Astrocyte of the cerebellum (primary cell): ENCODE measurements around the gene GNG14.

Experiments
- DNase-seq: peaks from one replicate; pipeline ENCODE4 v3.0.0-alpha.2; 2011; ENCODE audit warnings: low read depth
- H3K4me3 ChIP-seq: 2 replicates; pipeline ENCODE4 v1.5.1; 2011; ENCODE audit warnings: mild to moderate bottlenecking, low read depth, low read length, moderate library complexity
- in situ Hi-C: cut with HindIII; loops from 2 replicates; pipeline ENCODE4 v1.10.0; 2017; ENCODE audit warnings: low sequenced_read_pairs
- TF ChIP-seq, protein P1 (sequence below): IDR thresholded peaks from 2 replicates; pipeline ENCODE4 v1.5.1; 2012; ENCODE audit warnings: low read length, low read depth, moderate library complexity, mild to moderate bottlenecking; ENCODE audit errors: missing control alignments

The GNG14 gene

DNA sequence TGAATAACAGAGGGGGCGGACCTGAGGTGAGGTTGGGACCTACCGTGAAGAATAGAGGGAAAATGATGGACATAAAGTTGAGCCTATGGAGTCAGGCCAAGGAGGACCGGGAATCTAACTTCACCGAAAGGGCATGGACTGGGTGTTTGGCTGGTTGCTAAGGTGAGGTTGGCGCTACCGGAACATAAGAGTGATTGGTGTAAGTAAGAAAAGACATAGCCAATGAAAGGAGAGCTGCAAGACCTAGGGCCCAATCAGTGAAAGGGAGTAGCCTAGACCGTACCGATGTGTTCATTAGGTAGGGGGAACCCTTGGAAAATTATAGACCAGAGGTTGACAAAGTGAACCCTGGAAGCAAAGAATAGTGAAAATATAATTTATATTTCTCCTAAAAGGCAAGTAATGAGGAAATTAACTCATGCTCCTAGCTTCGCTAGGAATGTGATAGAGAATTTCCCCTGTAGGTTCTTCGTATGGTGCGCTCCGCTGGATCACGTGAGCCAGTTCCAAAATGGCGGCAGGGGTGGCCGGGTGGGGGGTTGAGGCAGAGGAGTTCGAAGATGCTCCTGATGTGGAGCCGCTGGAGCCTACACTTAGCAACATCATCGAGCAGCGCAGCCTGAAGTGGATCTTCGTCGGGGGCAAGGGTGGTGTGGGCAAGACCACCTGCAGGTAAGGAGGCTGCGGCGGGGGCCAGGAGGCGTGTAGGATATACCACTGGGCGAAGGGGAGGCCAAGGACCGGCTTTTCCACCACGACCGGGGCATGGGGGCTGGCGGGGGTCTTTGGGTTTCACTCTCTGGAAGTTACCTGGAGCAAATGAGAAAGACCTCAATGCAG, 49.4 kb downstream of the GNG14 start, which contains the start of gene GET3:
Gene GET3 (plus strand): TSS at position 503 of the 840 bp plus-strand sequence. CDS start 9 bp downstream, at position 512.
- H3K4me3 ChIP-seq, result peak within 1 kb of the TSS; percentile 68
- TF ChIP-seq, protein P1, sequence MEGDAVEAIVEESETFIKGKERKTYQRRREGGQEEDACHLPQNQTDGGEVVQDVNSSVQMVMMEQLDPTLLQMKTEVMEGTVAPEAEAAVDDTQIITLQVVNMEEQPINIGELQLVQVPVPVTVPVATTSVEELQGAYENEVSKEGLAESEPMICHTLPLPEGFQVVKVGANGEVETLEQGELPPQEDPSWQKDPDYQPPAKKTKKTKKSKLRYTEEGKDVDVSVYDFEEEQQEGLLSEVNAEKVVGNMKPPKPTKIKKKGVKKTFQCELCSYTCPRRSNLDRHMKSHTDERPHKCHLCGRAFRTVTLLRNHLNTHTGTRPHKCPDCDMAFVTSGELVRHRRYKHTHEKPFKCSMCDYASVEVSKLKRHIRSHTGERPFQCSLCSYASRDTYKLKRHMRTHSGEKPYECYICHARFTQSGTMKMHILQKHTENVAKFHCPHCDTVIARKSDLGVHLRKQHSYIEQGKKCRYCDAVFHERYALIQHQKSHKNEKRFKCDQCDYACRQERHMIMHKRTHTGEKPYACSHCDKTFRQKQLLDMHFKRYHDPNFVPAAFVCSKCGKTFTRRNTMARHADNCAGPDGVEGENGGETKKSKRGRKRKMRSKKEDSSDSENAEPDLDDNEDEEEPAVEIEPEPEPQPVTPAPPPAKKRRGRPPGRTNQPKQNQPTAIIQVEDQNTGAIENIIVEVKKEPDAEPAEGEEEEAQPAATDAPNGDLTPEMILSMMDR, result no peak
- in situ Hi-C loops, result no loop called here
- peak; percentile 100 for DNase-seq

DNA sequence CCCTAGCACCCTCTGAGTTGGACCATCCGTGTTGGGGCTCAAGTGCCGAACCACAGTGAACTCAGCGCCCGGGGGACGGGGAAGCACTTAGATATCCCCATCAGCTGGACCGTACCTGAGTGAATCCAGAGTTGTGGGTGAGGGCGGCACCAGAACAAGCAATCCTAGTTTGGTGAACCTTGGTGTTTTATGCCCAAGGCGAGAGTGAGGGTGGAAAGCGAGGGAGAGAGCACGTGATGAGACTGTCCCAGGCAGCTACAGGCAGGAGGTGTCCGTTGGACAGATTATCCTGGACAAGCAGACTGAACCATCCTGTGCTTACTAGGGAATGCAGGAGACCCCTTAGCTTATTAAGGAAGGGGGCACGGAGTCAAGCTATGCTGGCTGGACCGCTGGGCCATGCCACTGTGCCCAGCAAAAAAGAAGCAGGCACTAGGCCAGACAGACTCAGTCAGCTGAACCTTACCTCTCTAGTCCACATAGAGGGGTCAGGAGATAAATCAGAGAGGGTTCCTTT, 50.1 kb downstream of the GNG14 start:
- DNase-seq, result no peak
- in situ Hi-C loops, result no loop called here
- H3K4me3 ChIP-seq, result peak overlapping the region; percentile 68
- TF ChIP-seq, protein P1, result no peak
